G401.6 (cell line): ENCODE data around the gene PAK4.

ENCODE experiments used
- FAIRE-seq: peaks from 2 replicates; lab custom pipeline; 2012; peaks lifted over from hg19 to GRCh38; lab: Jason Lieb, UNC

Gene PAK4

DNA sequence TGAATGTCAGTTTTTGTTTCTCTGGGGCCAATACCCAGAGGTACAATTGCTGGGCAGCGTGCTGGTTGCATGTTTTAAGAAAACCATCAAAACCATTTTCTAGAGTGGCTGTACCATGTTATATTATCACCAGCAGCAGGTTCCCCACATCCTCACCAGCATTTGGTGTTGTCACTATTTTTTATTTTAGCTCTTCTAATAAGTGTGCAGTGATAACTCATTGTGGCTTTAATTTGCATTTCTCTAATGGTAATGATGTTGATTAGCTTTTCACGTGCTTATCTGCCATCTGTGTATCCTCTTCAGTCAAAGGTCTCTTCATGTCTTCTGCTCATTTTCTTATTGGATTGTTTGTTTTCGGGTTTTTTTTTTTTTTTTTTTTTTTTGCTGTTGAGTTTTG is 21.9 kb downstream of the PAK4 start:
- FAIRE-seq: no peak

GRCh38 chr19:39148939-39149529 is 23.4 kb downstream of the PAK4 start:
- no peak for FAIRE-seq

- FAIRE-seq: no peak
Measured at GRCh38 chr19:39150235-39150634, 24.6 kb downstream of the PAK4 start.

- FAIRE-seq: no peak
Measured at GRCh38 chr19:39150807-39151600, 25.4 kb downstream of the PAK4 start.

- no peak for FAIRE-seq
Measured at GRCh38 chr19:39152066-39152465, 26.5 kb downstream of the PAK4 start.

- FAIRE-seq: no peak
Measured at GRCh38 chr19:39154100-39154628, 28.6 kb downstream of the PAK4 start.

DNA sequence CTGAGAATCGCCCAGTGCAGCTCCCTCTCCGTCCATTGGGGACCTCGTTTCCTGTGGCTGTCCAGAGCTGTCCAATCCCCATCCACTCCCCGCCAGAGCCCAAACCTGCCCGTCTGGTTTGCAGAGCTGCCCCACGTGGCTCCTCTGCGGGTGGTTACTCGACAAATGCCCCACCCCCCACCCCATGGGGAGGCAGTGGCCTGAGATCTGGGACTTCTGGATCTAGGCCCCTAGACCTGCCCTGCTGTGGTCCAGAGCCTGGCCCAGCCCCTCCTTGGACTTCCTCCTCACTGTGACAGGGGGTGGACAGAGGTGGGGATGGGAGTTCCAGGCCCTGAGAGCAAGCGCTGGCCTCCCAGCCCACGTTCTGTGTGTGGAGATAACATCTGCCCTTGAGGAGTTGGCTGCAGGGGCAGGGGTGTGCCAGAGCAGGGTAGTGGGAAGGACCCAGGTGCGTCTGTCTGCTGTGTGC is 29.1 kb downstream of the PAK4 start:
- no peak for FAIRE-seq

- no peak for FAIRE-seq
Measured at GRCh38 chr19:39155114-39155700, 29.6 kb downstream of the PAK4 start.

GRCh38 chr19:39155741-39156140 is 30.2 kb downstream of the PAK4 start:
- FAIRE-seq: no peak

GRCh38 chr19:39156326-39157230 is 31.0 kb downstream of the PAK4 start:
- no peak for FAIRE-seq

DNA sequence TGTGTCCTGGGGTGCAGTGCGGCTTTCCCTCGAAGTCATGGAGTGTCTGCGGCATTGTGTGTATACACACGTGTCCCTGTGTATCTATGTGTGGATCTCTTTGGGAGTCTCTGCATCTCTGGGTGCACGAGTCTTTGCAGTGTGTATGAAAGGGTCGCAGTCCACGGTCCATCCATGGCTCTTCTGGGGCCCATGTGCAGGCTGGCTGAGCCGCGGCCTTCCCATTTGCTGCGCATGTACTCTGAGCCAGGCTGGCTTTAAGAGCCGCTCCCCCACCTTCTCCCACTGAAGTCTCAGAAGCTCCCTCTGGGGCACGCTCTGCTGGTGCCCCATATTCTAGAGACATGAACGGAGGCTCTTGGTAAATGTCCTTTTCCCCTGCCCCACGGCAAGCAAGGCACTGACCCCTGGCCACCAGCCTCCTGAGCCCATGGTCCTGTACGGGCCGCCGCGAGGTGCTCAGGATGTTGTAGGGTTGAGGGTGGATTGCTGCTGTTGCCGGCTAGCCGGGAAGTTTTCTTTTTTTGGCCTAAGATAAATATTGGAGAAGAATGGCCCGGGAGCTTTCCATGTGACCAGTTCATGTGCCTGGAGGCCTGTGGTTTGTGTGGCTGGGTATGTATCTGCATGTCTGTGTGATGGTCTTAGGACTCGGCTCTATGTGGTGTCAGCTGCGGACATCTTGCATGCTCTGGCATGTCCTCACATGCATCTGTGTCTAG is 31.9 kb downstream of the PAK4 start:
- FAIRE-seq: no peak

DNA sequence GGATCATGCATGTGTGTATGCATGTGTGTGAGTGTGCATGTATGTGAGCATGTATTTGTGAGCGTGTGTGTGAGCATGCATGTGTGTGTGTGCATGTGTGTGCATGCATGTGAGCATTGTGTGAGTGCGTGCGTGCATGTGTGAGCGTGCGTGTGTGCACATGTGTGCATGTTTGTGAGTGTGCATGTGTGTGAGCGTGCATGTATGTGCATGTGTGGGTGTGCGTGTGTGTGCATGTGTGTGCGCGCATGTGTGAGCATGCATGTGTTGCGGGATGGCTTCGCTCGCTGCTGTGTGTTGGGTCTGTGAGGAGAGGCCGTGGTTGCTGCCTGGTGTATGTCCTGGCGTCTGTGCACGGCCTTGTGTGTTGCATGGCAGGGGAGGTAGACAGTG is 32.4 kb downstream of the PAK4 start:
- no peak for FAIRE-seq

- FAIRE-seq: no peak
Measured at GRCh38 chr19:39158646-39159260, 33.2 kb downstream of the PAK4 start.

GRCh38 chr19:39160523-39160861 is 34.9 kb downstream of the PAK4 start:
- FAIRE-seq: no peak

DNA sequence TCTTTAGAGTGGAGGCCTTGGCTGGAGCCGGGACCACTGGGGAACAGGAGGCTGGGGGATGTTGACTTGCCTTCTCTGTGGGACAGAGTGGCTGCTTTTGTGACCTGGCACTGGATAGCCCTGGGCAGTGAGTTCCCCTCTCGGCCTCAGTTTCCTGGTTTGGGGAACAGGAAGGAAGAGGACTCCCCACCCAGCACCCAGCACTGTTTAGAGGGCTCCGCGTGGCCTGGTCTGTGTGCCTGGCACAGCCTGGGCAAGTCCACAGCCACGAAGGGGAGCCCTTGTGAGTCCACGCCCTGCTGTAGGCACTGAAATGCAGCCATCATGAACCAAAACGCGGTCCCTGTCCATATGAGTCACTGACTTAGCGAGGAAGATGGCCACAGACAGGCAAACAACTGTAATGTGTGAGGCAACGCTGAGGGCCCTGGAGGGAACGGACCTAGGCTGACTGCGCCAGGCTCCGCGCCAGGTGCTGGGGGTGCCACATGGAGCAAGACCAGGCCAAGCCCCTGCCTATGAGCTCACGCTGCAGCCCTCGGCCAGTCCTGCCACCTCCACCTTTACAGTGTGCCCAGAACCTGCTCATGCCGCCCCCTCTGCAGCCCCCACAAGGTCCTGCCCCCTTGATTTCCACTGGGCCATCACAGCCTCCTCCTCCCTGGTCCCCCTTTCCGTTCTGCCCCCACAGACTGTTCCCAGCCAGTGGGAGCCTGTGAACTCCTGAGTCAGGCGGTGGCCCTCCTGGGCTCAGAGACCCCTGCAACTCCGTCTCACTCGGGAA is 35.5 kb downstream of the PAK4 start:
- FAIRE-seq: no peak

GRCh38 chr19:39162441-39163043 is 37.0 kb downstream of the PAK4 start:
- no peak for FAIRE-seq

DNA sequence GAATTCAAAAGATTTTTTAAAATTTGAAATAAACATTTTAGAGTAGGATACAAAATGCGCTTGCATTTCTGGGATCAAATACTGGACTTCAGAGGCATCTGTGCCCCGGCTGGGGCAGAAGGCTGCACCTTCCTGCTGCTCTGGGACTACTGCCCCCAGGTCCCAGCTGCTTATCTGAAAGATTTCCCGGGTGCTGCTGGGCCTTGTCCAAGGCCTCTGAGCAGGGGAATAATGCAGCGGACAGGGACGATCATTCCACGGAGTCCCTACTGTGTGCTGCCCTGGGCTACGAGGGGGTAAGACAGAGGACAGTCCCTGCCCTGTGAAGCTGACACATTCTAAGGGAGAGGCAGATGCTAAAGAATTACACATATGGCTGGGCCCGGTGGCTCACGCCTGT is 38.0 kb downstream of the PAK4 start:
- no peak for FAIRE-seq

DNA sequence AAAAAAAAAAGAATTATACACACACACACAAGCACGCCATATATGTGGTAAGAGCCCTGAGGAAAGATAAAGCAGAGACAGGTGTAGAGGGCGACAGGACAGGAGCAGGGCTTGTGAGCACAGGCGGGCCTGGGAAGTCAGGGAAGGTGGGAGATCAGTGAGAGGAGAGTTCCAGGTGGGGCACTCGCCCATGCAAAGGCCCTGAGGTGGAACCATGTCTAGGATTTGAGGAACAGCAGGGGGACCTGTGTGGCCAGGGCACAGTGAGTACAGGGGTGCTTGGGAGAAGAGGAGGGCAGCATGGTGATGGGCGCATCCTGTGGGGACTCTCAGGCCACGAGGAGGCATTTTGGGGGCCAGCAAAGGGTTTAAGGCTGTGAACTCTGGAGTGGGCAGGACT is 38.7 kb downstream of the PAK4 start:
- no peak for FAIRE-seq

DNA sequence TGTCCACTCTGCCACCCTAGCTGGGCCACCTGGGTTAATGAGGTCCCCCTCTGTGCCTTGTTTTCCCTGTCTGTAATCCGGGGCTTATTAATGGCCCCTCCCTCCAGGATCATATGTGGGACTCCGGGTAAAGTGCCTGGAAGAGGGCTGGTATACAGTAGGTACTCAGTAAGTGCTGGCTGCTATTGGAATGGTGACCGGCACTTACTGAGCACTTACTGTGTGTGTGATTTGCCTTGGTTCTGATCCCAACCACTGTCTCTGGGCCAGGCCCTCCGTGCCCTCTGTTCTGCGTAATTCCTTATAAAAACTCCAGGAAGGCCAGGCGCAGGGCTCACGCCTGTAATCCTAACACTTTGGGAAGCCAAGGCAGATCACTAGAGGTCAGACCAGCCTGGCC is 40.3 kb downstream of the PAK4 start:
- no peak for FAIRE-seq
